Measurements from ENCODE around the gene KAT2A.
A peak's percentile ranks its signal among the peaks of the same experiment; 100 is the strongest.

KAT2A gene

GRCh38 chr17:42135664-42136653 is 14.8 kb upstream of the KAT2A start:
- DNase-seq (ENCODE audit: low read depth), result peak; percentile 91

- DNase-seq (ENCODE audit: low read depth), result no peak
Measured at GRCh38 chr17:42135151-42135550, 14.0 kb upstream of the KAT2A start.

- DNase-seq (ENCODE audit: low read depth), result no peak
Measured at GRCh38 chr17:42133461-42134041, 12.4 kb upstream of the KAT2A start.

- peak; percentile 78 for DNase-seq (ENCODE audit: low read depth)
Measured at GRCh38 chr17:42132941-42133340, 11.8 kb upstream of the KAT2A start.

- DNase-seq (ENCODE audit: low read depth), result peak; percentile 32
Measured at GRCh38 chr17:42131981-42132432, 10.8 kb upstream of the KAT2A start.

- DNase-seq (ENCODE audit: low read depth), result no peak
Measured at GRCh38 chr17:42131232-42131631, 10.1 kb upstream of the KAT2A start.

GRCh38 chr17:42130310-42130936 is 9.3 kb upstream of the KAT2A start:
- no peak for DNase-seq (ENCODE audit: low read depth)

- DNase-seq (ENCODE audit: low read depth), result no peak
Measured at GRCh38 chr17:42129109-42129837, 8.1 kb upstream of the KAT2A start.

GRCh38 chr17:42127414-42127813 is 6.2 kb upstream of the KAT2A start:
- no peak for DNase-seq (ENCODE audit: low read depth)

GRCh38 chr17:42126836-42127235 is 5.7 kb upstream of the KAT2A start:
- no peak for DNase-seq (ENCODE audit: low read depth)

- no peak for DNase-seq (ENCODE audit: low read depth)
Measured at GRCh38 chr17:42125565-42125964, 4.4 kb upstream of the KAT2A start.

- DNase-seq (ENCODE audit: low read depth), result no peak
Measured at GRCh38 chr17:42124256-42124655, 3.1 kb upstream of the KAT2A start.

- no peak for DNase-seq (ENCODE audit: low read depth)
Measured at GRCh38 chr17:42122371-42123303, 1.5 kb upstream of the KAT2A start, which contains the start of gene HSPB9. HSPB9 (plus strand) TSS chr17:42122804; CDS start chr17:42122851, 47 bp downstream.

GRCh38 chr17:42120161-42120769 is 902 bp downstream of the KAT2A start:
- no peak for DNase-seq (ENCODE audit: low read depth)

- DNase-seq (ENCODE audit: low read depth), result no peak
Measured at GRCh38 chr17:42119301-42119700, 1.9 kb downstream of the KAT2A start.

GRCh38 chr17:42118545-42118944 is 2.6 kb downstream of the KAT2A start:
- peak; percentile 37 for DNase-seq (ENCODE audit: low read depth)

- DNase-seq (ENCODE audit: low read depth), result no peak
Measured at GRCh38 chr17:42118126-42118510, 3.0 kb downstream of the KAT2A start.

- no peak for DNase-seq (ENCODE audit: low read depth)
Measured at GRCh38 chr17:42117397-42118125, 3.6 kb downstream of the KAT2A start.

- peak; percentile 80 for DNase-seq (ENCODE audit: low read depth)
Measured at GRCh38 chr17:42116705-42117396, 4.3 kb downstream of the KAT2A start.

Data from iris pigment epithelial cell (primary cell).